HCT116 (cell line): ENCODE results near the gene STRBP. TPM values are rescaled to one million over a fixed set of nuclear protein-coding genes. Genes with fewer than 3 reads are reported as not detected.

Source experiments
- ATAC-seq: fragments of 200-7000 bp; cut with Tn5 transposase; 2 replicates; pipeline ENCODE4 v1.9.1; 2020; ENCODE audit warnings: mild to moderate bottlenecking, moderate library complexity
- BruUV-seq: library from RNA; stranded (reverse); fragments of 400-500 nt; replicated peaks from 2 replicates; lab custom pipeline; 2021; lab: Mats Ljungman, UMichigan
- CTCF ChIA-PET: fragments of 300-600 bp; sonication (Branson Sonifier 250); formaldehyde crosslinking; loops from one replicate; lab custom pipeline; 2021; ENCODE audit warnings: antibody characterized with exemption; lab: Charles Lee
- POLR2A ChIA-PET: fragments of 300-600, 350-600 bp; sonication (Branson Sonifier 250); formaldehyde crosslinking; loops from one replicate; lab custom pipeline; 2021; ENCODE audit warnings: antibody characterized with exemption; lab: Charles Lee
- RAD21 ChIA-PET, 2 experiments: fragments of 300-600 bp; sonication (Branson Sonifier 250); formaldehyde crosslinking; loops; one replicate each; lab custom pipeline; 2023; ENCODE audit warnings: low total read pairs in 2 of 2; ENCODE audit not compliant: uncharacterized antibody in 2 of 2, unreplicated experiment in 2 of 2, low non-redundant PET in 1 of 2; lab: Charles Lee
- DNase-seq: peaks from one replicate; pipeline ENCODE4 v3.0.0-alpha.2; 2010; ENCODE audit warnings: low read depth, low spot score
- H2AFZ ChIP-seq: fragments of 200-600 bp; shearing (Covaris generic), sonication (generic); 2 replicates; pipeline ENCODE4 v1.6.1; 2017; ENCODE audit warnings: low read depth, mixed run types, mixed read lengths, antibody characterized with exemption, low read length; ENCODE audit not compliant: poor library complexity, severe bottlenecking
- H3K27ac ChIP-seq: 2 replicates; pipeline ENCODE4 v1.5.1; 2012; ENCODE audit warnings: low read depth, low read length
- H3K27me3 ChIP-seq: fragments of 200-600 bp; sonication (generic); 2 replicates; pipeline ENCODE4 v1.6.1; 2016; ENCODE audit warnings: mixed run types, low read length, mixed read lengths; ENCODE audit not compliant: insufficient read depth
- H3K36me3 ChIP-seq, 2 experiments: fragments of 200-500 bp in 1 of 2; fragments of 200-600 bp in 1 of 2; sonication (Bioruptor generic) in 1 of 2; sonication (generic) in 1 of 2; 2 replicates each; pipeline versions ENCODE4 v1.5.1 to v1.6.1; 2014 to 2016; ENCODE audit warnings: low read length in 2 of 2, inconsistent platforms in 1 of 2, mixed read lengths in 1 of 2, mixed run types in 1 of 2; ENCODE audit not compliant: insufficient read depth in 2 of 2, control insufficient read depth in 1 of 2
- H3K4me1 ChIP-seq, 2 experiments: fragments of 200-600 bp in 1 of 2; sonication (generic) in 1 of 2; 2 replicates each; pipeline versions ENCODE4 v1.5.1 to v1.6.1; 2012 to 2017; ENCODE audit warnings: low read length in 2 of 2, inconsistent platforms in 1 of 2, mild to moderate bottlenecking in 1 of 2, mixed read lengths in 1 of 2, mixed run types in 1 of 2, moderate library complexity in 1 of 2; ENCODE audit not compliant: insufficient read depth in 2 of 2, control insufficient read depth in 1 of 2
- H3K4me2 ChIP-seq: fragments of 200-600 bp; sonication (generic); 2 replicates; pipeline ENCODE4 v1.6.1; 2017; ENCODE audit warnings: mixed run types, low read length, mixed read lengths
- H3K4me3 ChIP-seq, 2 experiments: fragments of 200-600 bp in 1 of 2; sonication (generic) in 1 of 2; replicated peaks in 1 of 2; 2 replicates each; pipeline ENCODE4 v1.5.1; 2011 to 2016; ENCODE audit warnings: low read length in 2 of 2, control low read depth in 1 of 2, low read depth in 1 of 2, mild to moderate bottlenecking in 1 of 2, mixed read lengths in 1 of 2, mixed run types in 1 of 2
- H3K79me2 ChIP-seq: fragments of 200-600 bp; sonication (generic); 2 replicates; pipeline ENCODE4 v1.6.1; 2017; ENCODE audit warnings: mild to moderate bottlenecking, mixed run types, low read length, moderate library complexity, mixed read lengths; ENCODE audit not compliant: insufficient read depth
- H3K9ac ChIP-seq: fragments of 200-600 bp; sonication (generic); 2 replicates; pipeline ENCODE4 v1.6.1; 2016; ENCODE audit warnings: low read length, mixed read lengths
- H3K9me2 ChIP-seq: fragments of 200-600 bp; sonication (generic), shearing (Covaris generic); 2 replicates; pipeline ENCODE4 v1.6.1; 2017; ENCODE audit warnings: mixed run types, mild to moderate bottlenecking, moderate library complexity; ENCODE audit not compliant: insufficient read depth
- H3K9me3 ChIP-seq, 2 experiments: fragments of 200-500 bp in 1 of 2; fragments of 200-600 bp in 1 of 2; sonication (Bioruptor generic) in 1 of 2; sonication (generic) in 1 of 2; 2 replicates each; pipeline ENCODE4 v1.6.1; 2014 to 2017; ENCODE audit warnings: low read length in 2 of 2, mixed read lengths in 2 of 2, inconsistent platforms in 1 of 2, low read depth in 1 of 2, mild to moderate bottlenecking in 1 of 2, mixed run types in 1 of 2, moderate library complexity in 1 of 2; ENCODE audit not compliant: control insufficient read depth in 1 of 2, insufficient read depth in 1 of 2
- H4K20me1 ChIP-seq: fragments of 200-600 bp; sonication (generic), shearing (Covaris generic); 2 replicates; pipeline ENCODE4 v1.6.1; 2017; ENCODE audit warnings: mixed run types, mild to moderate bottlenecking, moderate library complexity; ENCODE audit not compliant: insufficient read depth
- SIN3A ChIP-seq: IDR thresholded peaks from 2 replicates; pipeline ENCODE4 v1.6.1; 2012; ENCODE audit warnings: low read depth
- TCF7L2 ChIP-seq: IDR thresholded peaks from 2 replicates; pipeline ENCODE4 v1.7.0; 2011; ENCODE audit warnings: borderline replicate concordance, inconsistent platforms; ENCODE audit not compliant: insufficient read depth, insufficient read length; ENCODE audit errors: extremely low read depth
- YY1 ChIP-seq: IDR thresholded peaks from 2 replicates; pipeline ENCODE4 v1.6.1; 2011; ENCODE audit warnings: low read length, low read depth, moderate library complexity, mild to moderate bottlenecking; ENCODE audit not compliant: insufficient replicate concordance; ENCODE audit errors: extremely low read depth
- ZFX ChIP-seq: fragments of 450-650 bp; IDR thresholded peaks from 2 replicates; pipeline ENCODE4 v1.6.1; 2017
- ZNF274 ChIP-seq: fragments of 200-500 bp; sonication (Bioruptor generic); IDR thresholded peaks from 2 replicates; pipeline ENCODE4 v1.6.1; 2014; ENCODE audit warnings: mild to moderate bottlenecking, low read depth, low read length, inconsistent platforms
- intact Hi-C: fragments of 100-400 bp; cut with micrococcal nuclease; formaldehyde crosslinking; loops from 2 replicates; pipeline ENCODE4 v1.10.0; 2022
- total RNA-seq: library from RNA; stranded (reverse); gene quantifications from one replicate; pipeline ENCODE4 v1.2.1, GENCODE V29; 2021; ENCODE audit not compliant: unreplicated experiment
- TF ChIP-seq, protein P1 (sequence below): IDR thresholded peaks from 2 replicates; pipeline ENCODE4 v1.6.1; 2011; ENCODE audit warnings: mild to moderate bottlenecking, low read length, moderate library complexity; ENCODE audit not compliant: insufficient replicate concordance; ENCODE audit errors: extremely low read depth
- TF ChIP-seq, protein P2 (sequence below), 3 experiments: fragments of 200-600 bp in 1 of 3; sonication (generic) in 1 of 3; IDR thresholded peaks in 2 of 3; conservative IDR thresholded peaks in 1 of 3; 2 replicates each; pipeline ENCODE4 v1.5.1; 2012 to 2017; ENCODE audit warnings: low read depth in 2 of 3, low read length in 2 of 3, antibody characterized with exemption in 1 of 3, borderline replicate concordance in 1 of 3, control low read depth in 1 of 3, mild to moderate bottlenecking in 1 of 3, mixed read lengths in 1 of 3, mixed run types in 1 of 3, moderate library complexity in 1 of 3; ENCODE audit not compliant: insufficient read depth in 1 of 3

Gene STRBP
- total RNA-seq, 1 experiment from 2014 or later: 30.4 TPM

DNA sequence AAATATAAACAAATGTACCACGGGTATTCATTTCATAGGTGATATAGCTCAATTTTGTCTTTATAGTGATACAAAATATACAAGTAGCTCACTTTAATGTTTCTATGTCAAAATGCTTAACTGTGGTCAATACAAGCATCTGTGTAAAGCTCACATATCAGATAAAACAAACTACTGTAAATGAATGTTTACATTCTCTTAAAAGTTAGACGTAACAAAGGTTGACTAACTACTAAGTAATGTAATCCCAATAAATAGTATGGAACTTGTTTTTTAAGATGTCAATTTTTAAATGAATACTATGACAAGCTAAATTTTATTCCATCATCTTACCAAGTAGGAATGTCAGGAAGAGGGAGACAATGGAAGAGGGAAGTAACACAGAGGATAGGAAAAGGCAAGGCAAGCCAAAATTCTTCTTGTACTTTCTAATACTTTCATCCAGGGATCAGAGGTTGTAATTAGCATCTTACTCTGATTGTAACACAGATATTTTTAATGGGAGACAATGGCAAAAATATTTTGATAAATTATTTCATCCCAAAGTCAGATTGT is 105.5 kb downstream of the STRBP start:
- CTCF ChIA-PET: no interaction called here
- no peak overlapping the region for H3K4me3 ChIP-seq
- no peaks in the 10 kb centered on the region for H3K9me2 ChIP-seq
- TF ChIP-seq SIN3A (no peak), YY1 (no peak), TCF7L2 (no peak), ZFX (no peak)
- no peak overlapping the region for H2AFZ ChIP-seq
- ATAC-seq (no peak), DNase-seq (no peak)
- no peaks in the 10 kb centered on the region for H4K20me1 ChIP-seq
- H3K9me3 ChIP-seq: no peaks in the 10 kb centered on the region
- H3K9ac ChIP-seq: no peak overlapping the region
- POLR2A ChIA-PET: no interaction called here
- no peaks in the 10 kb centered on the region for H3K36me3 ChIP-seq
- H3K4me2 ChIP-seq: no peak overlapping the region
- RAD21 ChIA-PET: no interaction called here
- no peaks in the 10 kb centered on the region for H3K4me1 ChIP-seq
- H3K27ac ChIP-seq: no peak overlapping the region
- no TSS peak for BruUV-seq
- intact Hi-C loops: no loop called here
- no peaks in the 10 kb centered on the region for H3K79me2 ChIP-seq
- no peaks in the 10 kb centered on the region for H3K27me3 ChIP-seq

DNA sequence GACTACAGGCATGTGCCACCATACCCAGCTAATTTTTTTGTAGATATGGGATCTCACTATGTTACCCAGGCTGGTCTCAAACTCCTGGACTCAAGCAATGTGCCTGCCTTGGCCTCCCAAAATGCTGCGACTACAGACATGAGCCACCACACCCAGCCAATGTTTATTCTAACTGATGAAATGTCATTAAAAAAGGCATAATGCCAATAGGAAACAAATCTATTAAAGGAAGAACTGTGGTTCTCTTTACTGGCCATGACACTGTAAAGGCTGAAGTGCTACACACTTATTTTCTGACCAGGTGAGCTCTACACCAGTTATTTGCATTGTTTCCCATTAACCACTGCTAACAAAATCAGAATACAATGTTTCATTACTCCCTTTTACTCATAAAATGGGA is 106.0 kb downstream of the STRBP start:
- no peak overlapping the region for H3K4me2 ChIP-seq
- intact Hi-C loops: no loop called here
- TF ChIP-seq, protein P1, sequence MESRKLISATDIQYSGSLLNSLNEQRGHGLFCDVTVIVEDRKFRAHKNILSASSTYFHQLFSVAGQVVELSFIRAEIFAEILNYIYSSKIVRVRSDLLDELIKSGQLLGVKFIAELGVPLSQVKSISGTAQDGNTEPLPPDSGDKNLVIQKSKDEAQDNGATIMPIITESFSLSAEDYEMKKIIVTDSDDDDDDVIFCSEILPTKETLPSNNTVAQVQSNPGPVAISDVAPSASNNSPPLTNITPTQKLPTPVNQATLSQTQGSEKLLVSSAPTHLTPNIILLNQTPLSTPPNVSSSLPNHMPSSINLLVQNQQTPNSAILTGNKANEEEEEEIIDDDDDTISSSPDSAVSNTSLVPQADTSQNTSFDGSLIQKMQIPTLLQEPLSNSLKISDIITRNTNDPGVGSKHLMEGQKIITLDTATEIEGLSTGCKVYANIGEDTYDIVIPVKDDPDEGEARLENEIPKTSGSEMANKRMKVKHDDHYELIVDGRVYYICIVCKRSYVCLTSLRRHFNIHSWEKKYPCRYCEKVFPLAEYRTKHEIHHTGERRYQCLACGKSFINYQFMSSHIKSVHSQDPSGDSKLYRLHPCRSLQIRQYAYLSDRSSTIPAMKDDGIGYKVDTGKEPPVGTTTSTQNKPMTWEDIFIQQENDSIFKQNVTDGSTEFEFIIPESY: no peak
- TF ChIP-seq YY1: no peak
- TF ChIP-seq ZNF274: no peak
- TF ChIP-seq, protein P2, sequence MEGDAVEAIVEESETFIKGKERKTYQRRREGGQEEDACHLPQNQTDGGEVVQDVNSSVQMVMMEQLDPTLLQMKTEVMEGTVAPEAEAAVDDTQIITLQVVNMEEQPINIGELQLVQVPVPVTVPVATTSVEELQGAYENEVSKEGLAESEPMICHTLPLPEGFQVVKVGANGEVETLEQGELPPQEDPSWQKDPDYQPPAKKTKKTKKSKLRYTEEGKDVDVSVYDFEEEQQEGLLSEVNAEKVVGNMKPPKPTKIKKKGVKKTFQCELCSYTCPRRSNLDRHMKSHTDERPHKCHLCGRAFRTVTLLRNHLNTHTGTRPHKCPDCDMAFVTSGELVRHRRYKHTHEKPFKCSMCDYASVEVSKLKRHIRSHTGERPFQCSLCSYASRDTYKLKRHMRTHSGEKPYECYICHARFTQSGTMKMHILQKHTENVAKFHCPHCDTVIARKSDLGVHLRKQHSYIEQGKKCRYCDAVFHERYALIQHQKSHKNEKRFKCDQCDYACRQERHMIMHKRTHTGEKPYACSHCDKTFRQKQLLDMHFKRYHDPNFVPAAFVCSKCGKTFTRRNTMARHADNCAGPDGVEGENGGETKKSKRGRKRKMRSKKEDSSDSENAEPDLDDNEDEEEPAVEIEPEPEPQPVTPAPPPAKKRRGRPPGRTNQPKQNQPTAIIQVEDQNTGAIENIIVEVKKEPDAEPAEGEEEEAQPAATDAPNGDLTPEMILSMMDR (IDR thresholded peaks at IDR 0.05 in 2 of 3, conservative IDR thresholded peaks at IDR 0.05 in 1 of 3; ENCODE audit: borderline replicate concordance in 1 of 3, insufficient read depth in 1 of 3, low read depth in 2 of 3, low read length in 2 of 3): no peak
- no peaks in the 10 kb centered on the region for H3K9me2 ChIP-seq
- POLR2A ChIA-PET: no interaction called here
- H3K9me3 ChIP-seq: no peaks in the 10 kb centered on the region
- no TSS peak for BruUV-seq
- H3K79me2 ChIP-seq: no peaks in the 10 kb centered on the region
- no peak overlapping the region for H3K27ac ChIP-seq
- H4K20me1 ChIP-seq: no peaks in the 10 kb centered on the region
- RAD21 ChIA-PET: no interaction called here
- no peak for ATAC-seq
- H3K9ac ChIP-seq: no peak overlapping the region
- CTCF ChIA-PET: no interaction called here
- H3K36me3 ChIP-seq: no peaks in the 10 kb centered on the region
- no peak for DNase-seq
- no peaks in the 10 kb centered on the region for H3K4me1 ChIP-seq
- no peak overlapping the region for H2AFZ ChIP-seq
- H3K4me3 ChIP-seq: no peak overlapping the region
- H3K27me3 ChIP-seq: no peaks in the 10 kb centered on the region
